ENCODE data around the gene STPG2. TPM values are rescaled to one million over a fixed set of nuclear protein-coding genes. Genes with fewer than 3 reads are reported as not detected.

Gene STPG2
- under 1 TPM in 1 of 4 donors, not detected in 3; 0.42 TPM for total RNA-seq

DNA sequence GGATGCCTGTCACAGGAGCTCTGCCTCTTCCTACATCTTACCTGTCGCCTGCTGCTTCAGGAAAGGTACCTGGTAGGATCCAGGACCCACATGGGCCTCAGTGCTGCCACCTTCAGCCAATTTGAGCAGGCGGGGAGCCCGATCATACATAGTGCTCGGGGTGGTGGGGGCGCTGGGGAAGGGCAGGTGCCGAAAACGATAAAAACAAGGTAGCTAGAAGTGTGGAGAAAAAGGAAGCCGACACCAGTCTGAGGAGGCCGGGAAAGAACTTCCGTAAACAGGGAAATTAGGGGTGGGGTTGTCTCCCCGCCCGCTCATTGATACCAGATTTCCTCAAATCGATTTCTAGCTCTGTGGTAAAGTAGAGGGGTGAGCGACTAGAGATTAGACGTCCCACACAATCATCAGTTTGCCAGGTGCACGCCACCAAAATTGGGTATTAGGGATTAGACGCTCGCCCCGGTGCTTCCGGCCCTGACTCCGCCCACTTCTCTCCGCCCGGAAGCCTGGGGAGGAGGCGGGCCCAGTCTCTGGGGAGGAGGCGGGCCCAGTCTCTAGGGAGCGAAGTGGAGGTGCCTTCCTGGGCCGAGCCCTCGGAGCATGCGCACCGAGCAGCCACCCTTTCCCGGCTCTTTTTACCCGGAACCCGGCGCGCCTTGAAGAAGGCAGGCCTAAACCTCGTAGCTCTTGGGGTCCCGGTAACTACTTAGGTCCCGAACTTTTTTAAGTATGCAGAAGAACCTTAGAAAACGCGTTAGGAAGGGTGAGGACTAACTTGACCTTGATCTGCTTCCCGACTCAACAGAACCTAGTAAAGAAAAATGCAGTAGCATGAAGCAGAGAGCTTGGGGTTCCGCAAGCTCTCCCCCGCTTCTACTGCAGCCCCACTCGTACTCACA is at the start of gene STPG2:
TSS of gene STPG2 (minus strand) at position 476 of the 899 bp plus-strand sequence.
- Histone ChIP-seq H3K4me1 (peaks cover 0 to 11% of the 10 kb centered on the region in 2 donors), H3K4me3 (peak within 1 kb of the TSS; percentile 58 to 73 (median 71)), H3K9me3 (no peaks in the 10 kb centered on the region), H3K27ac (peak within 1 kb of the TSS; percentile 77 to 85 (median 78)), H3K27me3 (peaks cover 0 to 3% (median 0%) of the 10 kb centered on the region in 3 donors), H3K36me3 (no peaks in the 10 kb centered on the region)
- ATAC-seq (peak; percentile 97 to 99), DNase-seq (peak; percentile 84 to 87)
- in situ Hi-C loops (cut with MboI; ENCODE audit: low sequenced_read_pairs in 4 of 4), result loop anchor here in 2 of 4 donors (10.0 kb wide), 2 partner anchors 112 to 122 kb away; partner anchors contain the start of gene RAP1GDS1 (in 1 of the 2)
- TF ChIP-seq POLR2A (IDR thresholded peaks at IDR 0.05), result peak; percentile 14 to 37
- TF ChIP-seq, protein P1, sequence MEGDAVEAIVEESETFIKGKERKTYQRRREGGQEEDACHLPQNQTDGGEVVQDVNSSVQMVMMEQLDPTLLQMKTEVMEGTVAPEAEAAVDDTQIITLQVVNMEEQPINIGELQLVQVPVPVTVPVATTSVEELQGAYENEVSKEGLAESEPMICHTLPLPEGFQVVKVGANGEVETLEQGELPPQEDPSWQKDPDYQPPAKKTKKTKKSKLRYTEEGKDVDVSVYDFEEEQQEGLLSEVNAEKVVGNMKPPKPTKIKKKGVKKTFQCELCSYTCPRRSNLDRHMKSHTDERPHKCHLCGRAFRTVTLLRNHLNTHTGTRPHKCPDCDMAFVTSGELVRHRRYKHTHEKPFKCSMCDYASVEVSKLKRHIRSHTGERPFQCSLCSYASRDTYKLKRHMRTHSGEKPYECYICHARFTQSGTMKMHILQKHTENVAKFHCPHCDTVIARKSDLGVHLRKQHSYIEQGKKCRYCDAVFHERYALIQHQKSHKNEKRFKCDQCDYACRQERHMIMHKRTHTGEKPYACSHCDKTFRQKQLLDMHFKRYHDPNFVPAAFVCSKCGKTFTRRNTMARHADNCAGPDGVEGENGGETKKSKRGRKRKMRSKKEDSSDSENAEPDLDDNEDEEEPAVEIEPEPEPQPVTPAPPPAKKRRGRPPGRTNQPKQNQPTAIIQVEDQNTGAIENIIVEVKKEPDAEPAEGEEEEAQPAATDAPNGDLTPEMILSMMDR (IDR thresholded peaks at IDR 0.05 in 4 of 5, conservative IDR thresholded peaks at IDR 0.05 in 1 of 5), result peak in 2 of 5 experiments; percentile 39 to 47
- intact Hi-C loops (cut with DNase I; ENCODE audit: low total_unique reads), result loop anchor here (2.0 to 5.0 kb wide), 2 partner anchors 118 to 784 kb away; partner anchors contain the start of genes EIF4E and RAP1GDS1

DNA sequence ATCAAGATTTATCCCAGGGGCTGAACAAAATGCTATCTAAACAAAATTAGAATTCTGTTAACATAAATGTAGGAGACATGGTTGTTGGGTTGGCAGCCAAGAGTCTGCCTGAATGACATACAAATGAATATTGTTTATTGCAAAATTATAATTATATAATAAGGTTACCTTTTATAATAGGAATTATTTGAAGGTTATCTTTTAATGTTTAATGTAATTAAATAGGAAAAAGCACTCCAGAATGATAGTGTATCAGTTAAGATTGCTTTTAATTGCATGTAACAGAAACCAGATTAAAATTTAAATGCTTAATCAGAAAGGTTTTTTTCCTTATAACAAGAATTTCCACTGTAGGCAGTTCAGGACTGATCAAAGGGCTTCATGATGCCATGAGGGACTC is 42.0 kb upstream of the STPG2 start:
- intact Hi-C loops (cut with DNase I; ENCODE audit: low total_unique reads) (no loop called here), in situ Hi-C loops (cut with MboI; ENCODE audit: low sequenced_read_pairs in 4 of 4) (no loop called here)
- H3K27ac ChIP-seq, result no peak overlapping the region
- DNase-seq (no peak), ATAC-seq (no peak)
- no peak overlapping the region for H3K4me3 ChIP-seq
- no peaks in the 10 kb centered on the region for H3K27me3 ChIP-seq
- TF ChIP-seq, protein P1 (IDR thresholded peaks at IDR 0.05 in 4 of 5, conservative IDR thresholded peaks at IDR 0.05 in 1 of 5), result no peak
- TF ChIP-seq POLR2A (IDR thresholded peaks at IDR 0.05), result no peak
- no peaks in the 10 kb centered on the region for H3K36me3 ChIP-seq
- no peaks in the 10 kb centered on the region for H3K9me3 ChIP-seq
- H3K4me1 ChIP-seq, result no peaks in the 10 kb centered on the region

DNA sequence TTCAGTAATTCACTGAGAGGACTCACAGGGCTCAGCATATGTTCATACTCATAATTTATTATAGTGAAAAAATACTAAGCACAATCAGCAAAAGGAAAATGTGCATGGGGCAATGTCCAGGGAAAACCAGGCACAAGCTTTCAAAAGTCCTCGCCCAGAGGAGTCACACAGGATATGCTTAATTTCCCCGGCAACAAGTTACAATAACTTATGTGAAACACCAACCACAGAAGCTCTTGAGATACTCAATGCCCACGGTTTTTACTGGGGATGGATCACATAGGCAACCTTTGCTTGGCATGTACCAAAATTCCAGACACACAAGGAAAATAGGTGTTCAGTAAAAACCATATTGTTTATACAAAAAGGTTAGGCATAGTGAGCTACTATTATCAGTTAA is 38.5 kb upstream of the STPG2 start:
- H3K4me1 ChIP-seq, result no peaks in the 10 kb centered on the region
- H3K36me3 ChIP-seq, result no peaks in the 10 kb centered on the region
- no peaks in the 10 kb centered on the region for H3K9me3 ChIP-seq
- no peaks in the 10 kb centered on the region for H3K27me3 ChIP-seq
- no peak overlapping the region for H3K27ac ChIP-seq
- in situ Hi-C loops (cut with MboI; ENCODE audit: low sequenced_read_pairs in 4 of 4) (no loop called here), intact Hi-C loops (cut with DNase I; ENCODE audit: low total_unique reads) (no loop called here)
- no peak for ATAC-seq
- H3K4me3 ChIP-seq, result no peak overlapping the region
- no peak for TF ChIP-seq POLR2A (IDR thresholded peaks at IDR 0.05)
- TF ChIP-seq, protein P1 (IDR thresholded peaks at IDR 0.05 in 4 of 5, conservative IDR thresholded peaks at IDR 0.05 in 1 of 5), result no peak
- no peak for DNase-seq

DNA sequence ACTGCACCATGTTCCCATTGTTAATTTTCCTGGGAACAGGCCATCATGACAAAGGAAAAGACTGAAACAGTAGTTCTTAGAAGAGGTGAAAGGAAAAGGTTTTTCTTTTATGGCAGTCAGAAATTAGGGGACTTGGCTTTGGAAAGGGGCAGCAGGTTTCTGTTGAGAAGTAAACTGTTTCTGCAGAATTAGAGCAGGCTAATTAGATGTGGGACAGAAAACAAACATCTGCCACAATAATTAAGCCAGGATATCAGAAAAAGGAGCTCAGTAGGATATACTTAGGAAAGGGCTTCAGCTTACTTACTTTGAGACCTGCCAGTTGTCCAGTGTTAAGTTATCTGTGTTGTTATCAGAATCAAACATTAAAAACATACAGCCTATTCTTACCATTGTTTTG is 36.7 kb upstream of the STPG2 start:
- in situ Hi-C loops (cut with MboI; ENCODE audit: low sequenced_read_pairs in 4 of 4) (no loop called here), intact Hi-C loops (cut with DNase I; ENCODE audit: low total_unique reads) (no loop called here)
- Histone ChIP-seq H3K4me1 (no peaks in the 10 kb centered on the region), H3K27me3 (no peaks in the 10 kb centered on the region), H3K27ac (no peak overlapping the region), H3K36me3 (no peaks in the 10 kb centered on the region), H3K4me3 (no peak overlapping the region), H3K9me3 (no peaks in the 10 kb centered on the region)
- TF ChIP-seq, protein P1 (IDR thresholded peaks at IDR 0.05 in 4 of 5, conservative IDR thresholded peaks at IDR 0.05 in 1 of 5), result no peak
- DNase-seq (no peak), ATAC-seq (no peak)
